SU-DHL-6 (cell line): Measurements from ENCODE around the gene ZMYM2.
"Not testable (repeated sequence)": the region's sequence is repeated elsewhere in the genome, so short reads cannot be mapped to it uniquely, and the experiment has no call there.

ENCODE experiments used
- H2AFZ ChIP-seq: fragments of 200-600 bp; sonication (generic); 2 replicates; pipeline ENCODE4 v1.6.1; 2014; ENCODE audit warnings: low read depth, mild to moderate bottlenecking, moderate library complexity, mixed read lengths, antibody characterized with exemption, low read length; ENCODE audit not compliant: severe bottlenecking
- H3F3A ChIP-seq: fragments of 200-600 bp; shearing (Covaris generic); 2 replicates; pipeline ENCODE4 v1.6.0; 2016; ENCODE audit warnings: antibody characterized with exemption, mild to moderate bottlenecking; ENCODE audit not compliant: insufficient read depth
- H3K27ac ChIP-seq: fragments of 200-600 bp; sonication (generic); 2 replicates; pipeline ENCODE4 v1.5.1; 2016; ENCODE audit warnings: low read depth, mild to moderate bottlenecking, low read length, moderate library complexity, mixed read lengths
- H3K27me3 ChIP-seq: fragments of 200-600 bp; sonication (generic), shearing (Covaris generic); 2 replicates; pipeline ENCODE4 v1.6.0; 2014; ENCODE audit warnings: mild to moderate bottlenecking, low read length
- H3K36me3 ChIP-seq: fragments of 200-600 bp; sonication (generic); 2 replicates; pipeline ENCODE4 v1.6.1; 2014; ENCODE audit warnings: mild to moderate bottlenecking, low read length, mixed read lengths
- H3K4me2 ChIP-seq: fragments of 300-600, 200-600 bp; shearing (Covaris generic), sonication (generic); 2 replicates; pipeline ENCODE4 v1.6.0; 2014; ENCODE audit warnings: low read length, low read depth, mild to moderate bottlenecking; ENCODE audit not compliant: poor library complexity, severe bottlenecking
- H3K4me3 ChIP-seq: fragments of 200-600 bp; sonication (generic); 2 replicates; pipeline ENCODE4 v1.5.1; 2014; ENCODE audit warnings: antibody characterized with exemption, low read length, mild to moderate bottlenecking, mixed read lengths; ENCODE audit not compliant: insufficient read depth, poor library complexity, severe bottlenecking
- H3K79me2 ChIP-seq: fragments of 200-600 bp; sonication (generic); 2 replicates; pipeline ENCODE4 v1.6.1; 2014; ENCODE audit warnings: mild to moderate bottlenecking, low read length, moderate library complexity; ENCODE audit not compliant: insufficient read depth
- H3K9ac ChIP-seq: fragments of 200-600 bp; sonication (generic); 2 replicates; pipeline ENCODE4 v1.7.0; 2014; ENCODE audit warnings: mild to moderate bottlenecking, low read length
- H3K9me2 ChIP-seq: fragments of 200-600 bp; sonication (generic); replicated peaks from 2 replicates; pipeline ENCODE4 v1.6.1; 2014; ENCODE audit warnings: low read length; ENCODE audit not compliant: insufficient read depth
- H3K9me3 ChIP-seq: fragments of 200-600 bp; sonication (generic); 2 replicates; pipeline ENCODE4 v1.6.1; 2014; ENCODE audit warnings: low read length, mixed read lengths; ENCODE audit not compliant: insufficient read depth
- H4K20me1 ChIP-seq: fragments of 200-600 bp; sonication (generic); 2 replicates; pipeline ENCODE4 v1.6.1; 2014; ENCODE audit warnings: low read depth, mild to moderate bottlenecking, antibody characterized with exemption, low read length, moderate library complexity, mixed read lengths
- EZH2phosphoT487 ChIP-seq: fragments of 200-600 bp; sonication (generic), shearing (Covaris generic); conservative IDR thresholded peaks from 2 replicates; pipeline ENCODE4 v1.6.1; 2018; ENCODE audit warnings: mild to moderate bottlenecking, antibody characterized with exemption, low read length, moderate library complexity, mixed read lengths
- TF ChIP-seq, protein P1 (sequence below): fragments of 200-600 bp; sonication (generic); IDR thresholded peaks from one replicate; pipeline ENCODE4 v1.5.1; 2017; ENCODE audit warnings: antibody characterized with exemption, mild to moderate bottlenecking, low read length, moderate library complexity; ENCODE audit not compliant: insufficient read depth, poor library complexity, severe bottlenecking

ZMYM2 gene

DNA sequence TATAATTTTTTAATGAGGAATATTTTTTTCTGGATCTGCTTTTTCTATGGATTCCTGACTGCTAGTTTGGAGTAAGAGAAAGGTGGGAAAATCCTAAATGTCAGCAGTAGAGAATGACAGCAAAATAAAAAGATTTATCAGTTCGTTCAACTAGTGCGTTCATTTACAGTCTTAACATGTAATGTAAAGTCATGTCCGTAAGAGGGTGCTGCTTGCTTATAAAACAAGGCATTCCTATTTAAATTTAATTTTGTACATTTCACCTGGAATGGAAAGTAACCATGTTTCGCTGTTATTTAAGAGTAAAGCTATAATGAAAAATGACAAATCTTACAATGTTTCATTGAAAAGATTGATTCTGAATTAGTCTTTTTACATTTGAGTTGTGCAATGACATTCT is 76.6 kb downstream of the ZMYM2 start:
- TF ChIP-seq, protein P1, sequence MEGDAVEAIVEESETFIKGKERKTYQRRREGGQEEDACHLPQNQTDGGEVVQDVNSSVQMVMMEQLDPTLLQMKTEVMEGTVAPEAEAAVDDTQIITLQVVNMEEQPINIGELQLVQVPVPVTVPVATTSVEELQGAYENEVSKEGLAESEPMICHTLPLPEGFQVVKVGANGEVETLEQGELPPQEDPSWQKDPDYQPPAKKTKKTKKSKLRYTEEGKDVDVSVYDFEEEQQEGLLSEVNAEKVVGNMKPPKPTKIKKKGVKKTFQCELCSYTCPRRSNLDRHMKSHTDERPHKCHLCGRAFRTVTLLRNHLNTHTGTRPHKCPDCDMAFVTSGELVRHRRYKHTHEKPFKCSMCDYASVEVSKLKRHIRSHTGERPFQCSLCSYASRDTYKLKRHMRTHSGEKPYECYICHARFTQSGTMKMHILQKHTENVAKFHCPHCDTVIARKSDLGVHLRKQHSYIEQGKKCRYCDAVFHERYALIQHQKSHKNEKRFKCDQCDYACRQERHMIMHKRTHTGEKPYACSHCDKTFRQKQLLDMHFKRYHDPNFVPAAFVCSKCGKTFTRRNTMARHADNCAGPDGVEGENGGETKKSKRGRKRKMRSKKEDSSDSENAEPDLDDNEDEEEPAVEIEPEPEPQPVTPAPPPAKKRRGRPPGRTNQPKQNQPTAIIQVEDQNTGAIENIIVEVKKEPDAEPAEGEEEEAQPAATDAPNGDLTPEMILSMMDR, result no peak
- no peak for TF ChIP-seq EZH2phosphoT487
- no peak overlapping the region for H2AFZ ChIP-seq
- H3K36me3 ChIP-seq, result peaks cover 38% of the 10 kb centered on the region
- no peaks in the 10 kb centered on the region for H4K20me1 ChIP-seq
- H3K9me2 ChIP-seq, result no peaks in the 10 kb centered on the region
- H3K79me2 ChIP-seq, result no peaks in the 10 kb centered on the region
- H3K27ac ChIP-seq, result no peak overlapping the region
- no peak overlapping the region for H3K4me3 ChIP-seq
- H3K4me2 ChIP-seq, result no peak overlapping the region
- no peaks in the 10 kb centered on the region for H3K27me3 ChIP-seq
- H3K9ac ChIP-seq, result no peak overlapping the region
- H3F3A ChIP-seq, result peaks cover 15% of the 10 kb centered on the region; the same call in 1 of the 2 replicates
- no peaks in the 10 kb centered on the region for H3K9me3 ChIP-seq

DNA sequence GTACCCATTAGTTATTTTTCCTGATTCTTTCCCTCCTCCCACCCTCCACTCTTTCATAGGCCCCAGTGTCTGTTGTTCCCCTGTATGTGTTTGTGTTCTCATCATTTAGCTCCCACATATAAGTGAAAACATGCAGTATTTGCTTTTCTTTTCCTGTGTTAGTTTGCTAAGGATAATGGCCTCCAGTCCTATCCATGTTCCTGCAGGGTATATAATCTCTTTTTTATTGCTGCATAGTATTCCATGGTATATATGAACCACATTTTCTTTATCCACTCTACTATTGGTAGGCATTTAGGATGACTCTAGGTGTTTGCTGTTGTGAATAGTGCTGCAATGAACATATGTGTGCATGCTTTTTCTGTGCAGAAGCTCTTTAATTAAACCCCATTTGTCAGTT is 79.4 kb downstream of the ZMYM2 start:
- Histone ChIP-seq H2AFZ (no peak overlapping the region), H3K4me3 (no peak overlapping the region), H3F3A (peaks cover 15% of the 10 kb centered on the region; the same call in 1 of the 2 replicates), H3K79me2 (peaks cover 6% of the 10 kb centered on the region; the same call in 1 of the 2 replicates), H3K27me3 (no peaks in the 10 kb centered on the region), H3K36me3 (peaks cover 35% of the 10 kb centered on the region), H4K20me1 (no peaks in the 10 kb centered on the region), H3K4me2 (no peak overlapping the region), H3K27ac (no peak overlapping the region), H3K9ac (no peak overlapping the region), H3K9me2 (no peaks in the 10 kb centered on the region), H3K9me3 (no peaks in the 10 kb centered on the region)
- TF ChIP-seq EZH2phosphoT487, result no peak
- TF ChIP-seq, protein P1, result no peak

GRCh38 chr13:20042603-20043002 is 84.1 kb downstream of the ZMYM2 start:
- peaks cover 15% of the 10 kb centered on the region for H3K36me3 ChIP-seq
- H3K79me2 ChIP-seq, H3K27ac ChIP-seq: not testable (repeated sequence)

GRCh38 chr13:20043207-20043925 is 84.8 kb downstream of the ZMYM2 start:
- Histone ChIP-seq H3K27ac (no peak overlapping the region), H3K9me2 (no peaks in the 10 kb centered on the region), H3K27me3 (no peaks in the 10 kb centered on the region), H3K36me3 (peaks cover 14% of the 10 kb centered on the region; the same call in 1 of the 2 replicates), H3K4me2 (no peak overlapping the region), H3K9me3 (no peaks in the 10 kb centered on the region), H3K79me2 (peaks cover 6% of the 10 kb centered on the region; the same call in 1 of the 2 replicates), H4K20me1 (0 out of 2 replicates have a peak, but pooled peaks cover 4% of the 10 kb centered on the region), H3K4me3 (no peak overlapping the region), H2AFZ (no peak overlapping the region), H3K9ac (no peak overlapping the region), H3F3A (0 out of 2 replicates have a peak, but pooled peaks cover 4% of the 10 kb centered on the region)
- TF ChIP-seq, protein P1, result no peak

More at GRCh38 chr13:20042603-20043002, 84.1 kb downstream of the ZMYM2 start:
- H3K9me3 ChIP-seq, H3K9me2 ChIP-seq, H3K27me3 ChIP-seq, H3K4me3 ChIP-seq, H3K9ac ChIP-seq, H4K20me1 ChIP-seq, H3K4me2 ChIP-seq, H3F3A ChIP-seq, H2AFZ ChIP-seq: not testable (repeated sequence)
